Kasumi-1 (cell line): Measurements from ENCODE around the gene ATF7.
A peak's percentile ranks its signal among the peaks of the same experiment; 100 is the strongest.
"Not testable (repeated sequence)": the region's sequence is repeated elsewhere in the genome, so short reads cannot be mapped to it uniquely, and the experiment has no call there.

Source experiments
- DNase-seq, 2 experiments: peaks; one replicate each; lab custom pipeline; 2025; lab: John Stamatoyannopoulos, UW

The ATF7 gene

GRCh38 chr12:53594897-53595615, 31.1 kb downstream of the ATF7 start:
- DNase-seq: no peak

- DNase-seq: no peak
Observed at GRCh38 chr12:53593707-53594106, 32.5 kb downstream of the ATF7 start.

- DNase-seq: no peak
Observed at GRCh38 chr12:53593031-53593430, 33.2 kb downstream of the ATF7 start.

- no peak for DNase-seq
Observed at GRCh38 chr12:53592426-53592825, 33.8 kb downstream of the ATF7 start.

GRCh38 chr12:53591301-53592206, 34.6 kb downstream of the ATF7 start:
- no peak for DNase-seq

GRCh38 chr12:53590652-53591051, 35.5 kb downstream of the ATF7 start:
- DNase-seq: no peak

- DNase-seq: no peak
Observed at GRCh38 chr12:53589915-53590314, 36.3 kb downstream of the ATF7 start.

- DNase-seq: no peak
Observed at GRCh38 chr12:53589423-53589822, 36.8 kb downstream of the ATF7 start.

- no peak for DNase-seq
Observed at GRCh38 chr12:53588123-53588522, 38.1 kb downstream of the ATF7 start.

- no peak for DNase-seq
Observed at GRCh38 chr12:53586745-53587144, 39.4 kb downstream of the ATF7 start.

GRCh38 chr12:53585448-53586125, 40.6 kb downstream of the ATF7 start:
- no peak for DNase-seq

- no peak for DNase-seq
Observed at GRCh38 chr12:53579545-53579955, 46.6 kb downstream of the ATF7 start.

- DNase-seq: no peak
Observed at GRCh38 chr12:53578783-53579182, 47.4 kb downstream of the ATF7 start.

- DNase-seq: no peak
Observed at GRCh38 chr12:53577941-53578352, 48.2 kb downstream of the ATF7 start.

- peak; percentile 24 to 30 for DNase-seq
Observed at GRCh38 chr12:53575502-53576249, 50.5 kb downstream of the ATF7 start.

GRCh38 chr12:53572134-53572758, 53.9 kb downstream of the ATF7 start:
- DNase-seq: no peak

- no peak for DNase-seq
Observed at GRCh38 chr12:53571295-53571694, 54.9 kb downstream of the ATF7 start.

- no peak for DNase-seq
Observed at GRCh38 chr12:53568809-53569557, 57.2 kb downstream of the ATF7 start.

- DNase-seq: no peak
Observed at GRCh38 chr12:53567961-53568808, 58.0 kb downstream of the ATF7 start.

GRCh38 chr12:53565376-53565775, 60.8 kb downstream of the ATF7 start:
- DNase-seq: not testable (repeated sequence)
